GM21447 (cell line): ENCODE results near the gene TAX1BP3.

Experiments
- ATAC-seq: cut with Tn5 transposase; IDR thresholded peaks from one replicate; pipeline ENCODE4 v1.9.1; 2021; ENCODE audit not compliant: unreplicated experiment

The TAX1BP3 gene

DNA sequence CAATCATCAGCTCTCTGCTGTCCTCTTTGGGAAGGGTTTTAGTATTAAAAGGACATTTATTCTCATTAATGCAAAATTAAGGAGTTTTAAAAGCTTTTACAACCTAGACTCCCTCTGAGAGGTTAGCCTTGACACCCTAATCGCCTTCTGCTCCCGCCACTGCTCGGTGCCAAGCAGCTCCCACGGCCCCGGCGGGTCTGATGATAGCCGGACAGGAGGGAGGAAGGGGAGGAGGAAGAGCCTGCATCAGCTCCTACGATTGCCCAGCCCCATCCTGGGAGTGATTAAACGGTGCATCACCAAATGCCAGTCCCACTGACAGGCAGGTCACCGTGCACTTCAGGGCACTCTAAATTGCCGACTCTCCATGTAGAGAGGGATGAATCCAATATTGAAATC lies 40.6 kb downstream of the TAX1BP3 start:
- ATAC-seq: no peak

DNA sequence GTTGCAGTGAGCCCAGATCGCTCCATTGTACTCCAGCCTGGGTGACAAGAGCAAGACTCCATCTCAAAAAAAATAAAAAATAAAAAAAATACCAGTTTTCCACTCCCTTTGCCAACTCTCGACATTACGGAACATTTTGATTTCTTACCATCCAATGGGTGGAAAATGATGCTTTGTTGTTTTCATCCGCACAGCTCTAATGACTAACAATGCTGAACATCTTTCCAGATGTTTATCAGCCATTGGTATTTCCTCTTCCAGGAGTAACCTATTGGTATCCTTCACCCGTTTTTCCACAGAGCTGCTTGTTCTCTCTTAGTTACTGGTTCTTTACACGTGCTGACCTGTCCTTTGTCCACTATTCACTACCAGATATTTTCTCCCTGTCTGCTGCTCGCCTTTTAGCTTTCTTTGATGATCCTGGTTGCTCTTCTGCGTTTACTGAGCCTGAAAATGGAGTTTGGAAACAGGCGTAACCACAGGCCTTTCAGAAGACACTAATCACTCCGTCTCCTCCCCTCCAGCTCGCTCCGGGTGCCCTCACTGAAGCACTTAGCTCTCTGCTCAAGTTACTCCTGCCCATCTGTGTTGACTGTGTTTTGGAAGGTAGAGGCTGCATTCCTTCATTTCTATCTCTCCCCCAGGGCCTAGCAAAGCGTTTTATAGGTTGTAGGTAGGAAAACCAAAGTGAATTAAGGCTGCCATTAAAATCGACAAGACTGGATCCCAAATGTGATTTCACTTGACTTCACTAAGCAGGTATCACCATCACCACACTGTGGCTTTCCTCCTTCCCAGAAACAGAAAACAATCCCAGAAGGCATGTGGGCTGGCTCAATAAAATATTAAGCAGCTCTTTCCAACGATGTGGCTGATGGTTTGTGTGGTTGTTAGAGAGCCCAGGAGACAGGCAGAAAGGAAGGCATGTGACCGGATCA lies 41.3 kb downstream of the TAX1BP3 start:
- ATAC-seq: no peak

DNA sequence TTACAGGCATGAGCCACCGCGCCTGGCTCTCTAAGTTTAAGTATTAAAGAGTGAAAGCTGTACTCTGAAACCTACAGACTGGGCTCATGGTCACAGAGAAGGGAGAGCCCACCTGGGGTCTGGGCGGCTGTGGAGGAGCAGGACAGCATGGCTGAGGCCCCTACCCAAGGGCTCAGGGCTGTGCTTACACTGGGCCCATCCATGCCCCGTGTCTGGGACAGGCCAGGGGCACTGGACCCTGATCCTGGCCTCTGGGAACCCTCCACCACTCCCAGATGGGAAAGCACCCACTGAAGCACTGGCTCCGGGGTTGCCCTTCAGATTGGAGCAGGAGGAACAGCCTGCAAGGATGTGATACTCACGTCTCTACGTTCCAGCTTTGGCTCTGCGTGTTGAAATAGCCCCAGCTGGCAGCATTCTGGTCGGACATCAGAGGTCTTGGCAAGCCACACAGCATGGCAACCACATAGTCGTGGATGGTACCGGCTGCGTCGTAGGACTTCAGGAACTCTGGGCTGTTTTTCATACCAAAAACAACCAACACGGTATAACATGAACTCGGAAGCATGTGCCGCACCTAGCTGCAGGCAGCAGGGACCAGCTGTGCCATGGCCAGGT lies 45.3 kb downstream of the TAX1BP3 start:
- ATAC-seq: no peak

DNA sequence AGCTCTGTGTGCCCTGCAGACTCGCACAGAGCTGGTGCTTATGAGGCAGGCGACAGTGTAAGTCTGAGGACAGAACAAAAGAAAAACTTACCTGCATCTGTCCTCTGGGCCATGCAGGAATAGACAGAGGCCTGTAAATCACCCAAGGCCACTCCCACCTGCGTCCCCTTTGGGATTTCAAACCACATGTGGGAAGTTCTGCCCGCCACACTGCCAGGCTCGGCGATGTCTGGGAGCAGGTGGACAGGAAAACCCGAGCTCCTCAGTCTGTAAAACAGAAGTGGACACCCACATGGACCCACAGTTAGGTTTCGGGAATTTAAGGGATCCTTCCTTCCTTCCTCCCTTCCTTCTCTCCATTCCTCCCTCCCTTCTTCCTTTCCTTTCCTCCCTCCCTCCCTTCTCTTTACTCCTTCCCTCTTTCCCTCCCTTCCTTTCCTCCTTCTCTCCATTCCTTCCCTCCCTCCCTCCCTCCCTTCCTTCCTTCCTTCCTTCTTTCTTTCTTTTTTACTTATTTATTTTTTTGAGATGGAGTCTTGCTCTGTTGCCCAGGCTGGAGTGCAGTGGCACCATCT lies 47.1 kb downstream of the TAX1BP3 start:
- no peak for ATAC-seq

DNA sequence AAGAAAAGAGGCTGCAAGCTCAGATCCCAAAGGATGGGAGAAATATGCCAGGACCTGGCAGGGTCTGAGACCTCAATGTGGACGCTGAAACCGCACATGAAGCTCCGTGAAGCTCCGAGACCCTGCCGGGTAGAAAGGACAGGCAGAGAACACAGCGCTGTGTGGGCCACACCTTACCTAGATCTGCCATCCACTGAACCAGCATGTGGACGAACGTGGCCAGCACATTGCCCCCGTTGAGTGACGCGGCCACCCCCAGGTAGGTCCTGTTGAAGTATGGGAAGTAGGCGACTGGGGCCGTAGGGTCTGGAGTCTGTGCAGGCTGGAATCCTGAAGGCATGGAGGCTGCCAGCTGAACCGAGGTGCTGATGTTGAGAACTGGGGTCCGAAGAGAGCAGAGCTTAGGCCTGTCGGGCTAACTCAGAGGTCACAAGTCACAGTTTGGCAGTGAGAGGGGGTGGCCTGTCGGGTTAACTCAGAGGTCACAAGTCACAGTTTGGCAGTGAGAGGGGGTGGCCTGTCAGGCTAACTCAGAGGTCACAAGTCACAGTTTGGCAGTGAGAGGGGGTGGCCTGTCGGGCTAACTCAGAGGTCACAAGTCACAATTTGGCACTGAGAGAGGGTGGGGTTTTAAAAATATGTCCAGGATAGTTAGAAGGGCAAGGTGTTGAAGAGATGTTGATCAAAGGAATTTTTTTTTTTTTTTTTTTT lies 53.1 kb downstream of the TAX1BP3 start:
- ATAC-seq: no peak

DNA sequence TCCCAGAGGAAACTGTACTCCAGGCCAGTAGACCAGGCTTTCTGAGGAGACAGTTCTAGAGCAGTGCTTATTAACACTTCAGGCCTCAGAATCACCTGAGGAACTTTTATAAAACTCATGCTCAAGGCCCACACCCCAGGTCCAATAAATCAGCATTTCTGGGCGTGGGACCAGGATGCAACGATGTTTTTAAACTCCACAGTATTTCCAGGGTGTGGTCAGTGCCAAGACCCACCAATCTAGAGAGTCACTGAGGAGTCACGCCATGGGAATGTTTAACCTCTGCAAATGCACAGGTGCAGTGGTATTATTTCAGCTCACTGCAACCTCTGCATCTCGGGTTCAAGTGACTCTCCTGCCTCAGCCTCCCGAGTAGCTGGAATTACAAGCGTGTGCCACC lies 55.3 kb downstream of the TAX1BP3 start:
- no peak for ATAC-seq
